Liver (tissue), 9 donors: ENCODE data around the gene PFN4. TPM values are rescaled to one million over a fixed set of nuclear protein-coding genes. Genes with fewer than 3 reads are reported as not detected.

ENCODE experiments used
- DNase-seq: peaks from one replicate; pipeline ENCODE4 v3.0.0-alpha.2; 2017; ENCODE audit warnings: low spot score
- H3K27ac ChIP-seq, 2 donors: one replicate each; pipeline ENCODE4 v1.7.0; 2013; ENCODE audit warnings: inconsistent platforms in 2 of 2, low read length in 2 of 2, control low read depth in 1 of 2, low read depth in 1 of 2, mild to moderate bottlenecking in 1 of 2
- H3K27me3 ChIP-seq, 4 donors: one replicate each; pipeline versions ENCODE4 v1.6.1 to v1.7.0; 2013; ENCODE audit warnings: low read length in 3 of 4, inconsistent platforms in 1 of 4, mild to moderate bottlenecking in 1 of 4, moderate library complexity in 1 of 4; ENCODE audit not compliant: control insufficient read depth in 4 of 4, insufficient read depth in 4 of 4
- H3K36me3 ChIP-seq, 4 donors: one replicate each; pipeline versions ENCODE4 v1.6.1 to v1.7.0; 2013; ENCODE audit warnings: low read length in 3 of 4, mild to moderate bottlenecking in 3 of 4, low read depth in 1 of 4, moderate library complexity in 1 of 4; ENCODE audit not compliant: control insufficient read depth in 4 of 4, insufficient read depth in 3 of 4
- H3K4me1 ChIP-seq, 4 donors: one replicate each; pipeline versions ENCODE4 v1.6.1 to v1.7.0; 2013; ENCODE audit warnings: low read length in 3 of 4, mild to moderate bottlenecking in 3 of 4, moderate library complexity in 1 of 4; ENCODE audit not compliant: control insufficient read depth in 4 of 4, insufficient read depth in 4 of 4
- H3K4me3 ChIP-seq, 3 donors: one replicate each; pipeline versions ENCODE4 v1.6.1 to v1.7.0; 2013; ENCODE audit warnings: low read length in 3 of 3, control low read depth in 1 of 3, low read depth in 1 of 3, mild to moderate bottlenecking in 1 of 3
- H3K9ac ChIP-seq, 2 donors: one replicate each; pipeline ENCODE4 v1.7.0; 2013; ENCODE audit warnings: low read length in 2 of 2, mild to moderate bottlenecking in 2 of 2, moderate library complexity in 2 of 2, control low read depth in 1 of 2, low read depth in 1 of 2
- H3K9me3 ChIP-seq, 4 donors: one replicate each; pipeline versions ENCODE4 v1.6.1 to v1.7.0; 2013; ENCODE audit warnings: low read length in 3 of 4; ENCODE audit not compliant: control insufficient read depth in 4 of 4
- ATF3 ChIP-seq: IDR thresholded peaks from 2 replicates; pipeline ENCODE4 v1.6.1; 2016; ENCODE audit warnings: antibody characterized with exemption
- CTCF ChIP-seq: fragments of 150-350 bp; IDR thresholded peaks from 2 replicates; pipeline ENCODE4 v1.5.1; 2017; ENCODE audit warnings: improper control_type of control experiment, low read depth, low read length; ENCODE audit not compliant: missing input control
- EGR1 ChIP-seq, 2 donors: IDR thresholded peaks; 2 replicates each; pipeline ENCODE4 v1.6.1; 2016 to 2018; ENCODE audit warnings: antibody characterized with exemption in 2 of 2, low read depth in 2 of 2
- FOXA1 ChIP-seq: IDR thresholded peaks from 2 replicates; pipeline ENCODE4 v1.6.1; 2016; ENCODE audit warnings: antibody characterized with exemption
- HNF4G ChIP-seq: IDR thresholded peaks from 2 replicates; pipeline ENCODE4 v1.6.1; 2016; ENCODE audit warnings: antibody characterized with exemption
- NR2F2 ChIP-seq: IDR thresholded peaks from 2 replicates; pipeline ENCODE4 v1.6.1; 2016; ENCODE audit warnings: antibody characterized with exemption
- RAD21 ChIP-seq, 2 donors: IDR thresholded peaks; 2 replicates each; pipeline ENCODE4 v1.6.1; 2016; ENCODE audit warnings: antibody characterized with exemption in 2 of 2, mild to moderate bottlenecking in 2 of 2
- REST ChIP-seq: IDR thresholded peaks from 2 replicates; pipeline ENCODE4 v1.6.1; 2016; ENCODE audit warnings: antibody characterized with exemption, mild to moderate bottlenecking
- RXRA ChIP-seq, 2 donors: IDR thresholded peaks; 2 replicates each; pipeline ENCODE4 v1.6.1; 2017 to 2018; ENCODE audit warnings: antibody characterized with exemption in 2 of 2, mild to moderate bottlenecking in 1 of 2
- TAF1 ChIP-seq: conservative IDR thresholded peaks from 2 replicates; pipeline ENCODE4 v1.6.1; 2016; ENCODE audit warnings: antibody characterized with exemption, mild to moderate bottlenecking
- YY1 ChIP-seq: IDR thresholded peaks from 2 replicates; pipeline ENCODE4 v1.6.1; 2016; ENCODE audit warnings: antibody characterized with exemption, mild to moderate bottlenecking
- ZBTB33 ChIP-seq: IDR thresholded peaks from 2 replicates; pipeline ENCODE4 v1.6.1; 2016; ENCODE audit warnings: antibody characterized with exemption
- WGBS: extraction: QIAGEN DNeasy Blood & Tissue Kit; methylation state at CpG from one replicate; pipeline ENCODE4 v1.1.7; 2013; 5-methylcytosine and 5-hydroxymethylcytosine counted together
- polyA plus RNA-seq, 2 donors: library from polyadenylated mRNA; stranded (reverse) in 1 of 2; unstranded in 1 of 2; fragments of 200-250 nt in 1 of 2; fragments of >200 nt in 1 of 2; fragmentation: Nextera tagmentation in 1 of 2; extraction: Ambion mirVana in 1 of 2; gene quantifications; one replicate each; pipeline versions ENCODE4 v1.2.1 to v1.2.3, GENCODE V29; 2013 to 2015
- total RNA-seq, 2 donors: library from RNA; depleted of rRNA; stranded (reverse); fragments of >200 nt; gene quantifications; one replicate each; pipeline ENCODE4 v1.2.3, GENCODE V29; 2014
- donor health status: healthy.
- donor health status: healthy.
- donor health status: healthy.
- donor health status: healthy.
- donor health status: healthy.

The PFN4 gene
- total and polyA plus RNA-seq, 4 donors, result 0.12 to 0.51 (median 0.40) TPM; not detected in 1

GRCh38 chr2:24164416-24164973 lies 41.4 kb upstream of the PFN4 start:
- Histone ChIP-seq H3K27me3 (no peaks in the 10 kb centered on the region), H3K4me1 (no peaks in the 10 kb centered on the region), H3K9ac (no peak overlapping the region), H3K4me3 (no peak overlapping the region), H3K36me3 (no peaks in the 10 kb centered on the region), H3K9me3 (no peaks in the 10 kb centered on the region), H3K27ac (no peak overlapping the region)
- 45% methylated on average over 8 of the region's 8 CpGs for WGBS
- TF ChIP-seq REST (no peak), FOXA1 (no peak), CTCF (peak; percentile 47), EGR1 (IDR thresholded peaks at IDR 0.05; ENCODE audit: low read depth in 2 of 2) (no peak), TAF1 (no peak), RAD21 (IDR thresholded peaks at IDR 0.05) (peak; percentile 60 to 83), NR2F2 (no peak)
- peak; percentile 43 for DNase-seq

GRCh38 chr2:24163601-24164000 lies 40.5 kb upstream of the PFN4 start:
- DNase-seq, result no peak
- H3K9me3 ChIP-seq, result no peaks in the 10 kb centered on the region

More at GRCh38 chr2:24163601-24164000, 40.5 kb upstream of the PFN4 start:
- no peak overlapping the region for H3K4me3 ChIP-seq
- no peaks in the 10 kb centered on the region for H3K36me3 ChIP-seq
- 74% methylated on average over 2 of the region's 2 CpGs for WGBS
- H3K4me1 ChIP-seq, result no peaks in the 10 kb centered on the region
- TF ChIP-seq RXRA (IDR thresholded peaks at IDR 0.05) (no peak), TAF1 (no peak), ATF3 (no peak), ZBTB33 (no peak), FOXA1 (no peak), HNF4G (no peak), YY1 (no peak)
- H3K27ac ChIP-seq, result no peak overlapping the region
- no peaks in the 10 kb centered on the region for H3K27me3 ChIP-seq
- H3K9ac ChIP-seq, result no peak overlapping the region
